Neural progenitor cell (in vitro differentiated cells): Measurements from ENCODE around the gene CSNK2A1.

Experiments
- EZH2phosphoT487 ChIP-seq: fragments of 200-600 bp; sonication (generic); IDR thresholded peaks from 2 replicates; pipeline ENCODE4 v1.6.1; 2017; ENCODE audit warnings: antibody characterized with exemption
- TF ChIP-seq, protein P1 (sequence below): fragments of 200-600 bp; sonication (generic); IDR thresholded peaks from 2 replicates; pipeline ENCODE4 v1.5.1; 2017; ENCODE audit warnings: antibody characterized with exemption, mild to moderate bottlenecking

- TF ChIP-seq EZH2phosphoT487, result no peak
- TF ChIP-seq, protein P1, sequence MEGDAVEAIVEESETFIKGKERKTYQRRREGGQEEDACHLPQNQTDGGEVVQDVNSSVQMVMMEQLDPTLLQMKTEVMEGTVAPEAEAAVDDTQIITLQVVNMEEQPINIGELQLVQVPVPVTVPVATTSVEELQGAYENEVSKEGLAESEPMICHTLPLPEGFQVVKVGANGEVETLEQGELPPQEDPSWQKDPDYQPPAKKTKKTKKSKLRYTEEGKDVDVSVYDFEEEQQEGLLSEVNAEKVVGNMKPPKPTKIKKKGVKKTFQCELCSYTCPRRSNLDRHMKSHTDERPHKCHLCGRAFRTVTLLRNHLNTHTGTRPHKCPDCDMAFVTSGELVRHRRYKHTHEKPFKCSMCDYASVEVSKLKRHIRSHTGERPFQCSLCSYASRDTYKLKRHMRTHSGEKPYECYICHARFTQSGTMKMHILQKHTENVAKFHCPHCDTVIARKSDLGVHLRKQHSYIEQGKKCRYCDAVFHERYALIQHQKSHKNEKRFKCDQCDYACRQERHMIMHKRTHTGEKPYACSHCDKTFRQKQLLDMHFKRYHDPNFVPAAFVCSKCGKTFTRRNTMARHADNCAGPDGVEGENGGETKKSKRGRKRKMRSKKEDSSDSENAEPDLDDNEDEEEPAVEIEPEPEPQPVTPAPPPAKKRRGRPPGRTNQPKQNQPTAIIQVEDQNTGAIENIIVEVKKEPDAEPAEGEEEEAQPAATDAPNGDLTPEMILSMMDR, result no peak
Observed at GRCh38 chr20:560680-561079, 17.1 kb upstream of the CSNK2A1 start.
